Stomach smooth muscle (tissue), 2 donors: ENCODE measurements around the gene EPB41L5.
"Not testable (repeated sequence)": the region's sequence is repeated elsewhere in the genome, so short reads cannot be mapped to it uniquely, and the experiment has no call there.

Experiments used
- H3K27ac ChIP-seq: one replicate; pipeline ENCODE4 v1.7.0; 2013; ENCODE audit warnings: mild to moderate bottlenecking, low read length, inconsistent platforms
- H3K27me3 ChIP-seq, 2 donors: one replicate each; pipeline ENCODE4 v1.7.0; 2013; ENCODE audit warnings: low read length in 2 of 2; ENCODE audit not compliant: insufficient read depth in 2 of 2, control insufficient read depth in 1 of 2
- H3K36me3 ChIP-seq, 2 donors: one replicate each; pipeline ENCODE4 v1.7.0; 2013; ENCODE audit warnings: low read length in 2 of 2; ENCODE audit not compliant: control insufficient read depth in 2 of 2, insufficient read depth in 2 of 2
- H3K4me1 ChIP-seq: one replicate; pipeline ENCODE4 v1.7.0; 2013; ENCODE audit warnings: low read length; ENCODE audit not compliant: control insufficient read depth, insufficient read depth
- H3K4me3 ChIP-seq, 2 donors: one replicate each; pipeline ENCODE4 v1.7.0; 2013; ENCODE audit warnings: low read length in 2 of 2
- H3K9ac ChIP-seq, 2 donors: one replicate each; pipeline ENCODE4 v1.7.0; 2013; ENCODE audit warnings: low read length in 2 of 2, mild to moderate bottlenecking in 1 of 2
- H3K9me3 ChIP-seq, 2 donors: one replicate each; pipeline ENCODE4 v1.7.0; 2013; ENCODE audit warnings: low read length in 2 of 2; ENCODE audit not compliant: control insufficient read depth in 2 of 2
- donor health status: healthy.
- donor health status: Pancreatic carcinoma.

EPB41L5 gene

DNA sequence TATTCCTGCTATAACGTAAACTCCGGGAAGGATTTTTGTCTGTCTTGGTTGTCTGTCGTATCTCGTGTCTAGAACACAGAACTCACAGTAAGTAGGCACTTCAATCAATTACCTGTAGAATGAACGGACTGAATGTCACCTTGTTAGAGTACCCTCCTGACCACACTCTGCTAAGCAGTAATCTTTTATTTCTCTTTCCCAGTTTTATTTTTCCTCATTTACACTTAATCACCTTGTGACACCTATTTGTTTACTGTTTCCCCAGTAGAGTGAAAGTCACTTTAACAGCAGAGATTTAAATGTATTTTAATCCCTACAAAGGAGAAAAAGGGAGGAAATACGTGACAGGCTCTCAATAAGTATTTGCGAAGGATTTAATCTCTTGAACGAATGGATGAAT lies 514 bp upstream of the EPB41L5 start:
- Histone ChIP-seq H3K27me3 (no peaks in the 10 kb centered on the region), H3K4me1 (peaks cover 6% of the 10 kb centered on the region), H3K4me3 (peak overlapping the region; percentile 86), H3K9ac (peak overlapping the region; percentile 58 to 81), H3K36me3 (no peaks in the 10 kb centered on the region), H3K27ac (peak overlapping the region; percentile 71), H3K9me3 (no peaks in the 10 kb centered on the region)

- H3K36me3 ChIP-seq: no peaks in the 10 kb centered on the region
- peak overlapping the region; percentile 81 to 86 for H3K9ac ChIP-seq
- H3K9me3 ChIP-seq: no peaks in the 10 kb centered on the region
- H3K27me3 ChIP-seq: no peaks in the 10 kb centered on the region
- H3K4me3 ChIP-seq: peak overlapping the region; percentile 86
- H3K27ac ChIP-seq: peak overlapping the region; percentile 71
- peaks cover 6% of the 10 kb centered on the region for H3K4me1 ChIP-seq
These were observed 833 bp downstream of the EPB41L5 start for GRCh38 chr2:120013597-120014223.

DNA sequence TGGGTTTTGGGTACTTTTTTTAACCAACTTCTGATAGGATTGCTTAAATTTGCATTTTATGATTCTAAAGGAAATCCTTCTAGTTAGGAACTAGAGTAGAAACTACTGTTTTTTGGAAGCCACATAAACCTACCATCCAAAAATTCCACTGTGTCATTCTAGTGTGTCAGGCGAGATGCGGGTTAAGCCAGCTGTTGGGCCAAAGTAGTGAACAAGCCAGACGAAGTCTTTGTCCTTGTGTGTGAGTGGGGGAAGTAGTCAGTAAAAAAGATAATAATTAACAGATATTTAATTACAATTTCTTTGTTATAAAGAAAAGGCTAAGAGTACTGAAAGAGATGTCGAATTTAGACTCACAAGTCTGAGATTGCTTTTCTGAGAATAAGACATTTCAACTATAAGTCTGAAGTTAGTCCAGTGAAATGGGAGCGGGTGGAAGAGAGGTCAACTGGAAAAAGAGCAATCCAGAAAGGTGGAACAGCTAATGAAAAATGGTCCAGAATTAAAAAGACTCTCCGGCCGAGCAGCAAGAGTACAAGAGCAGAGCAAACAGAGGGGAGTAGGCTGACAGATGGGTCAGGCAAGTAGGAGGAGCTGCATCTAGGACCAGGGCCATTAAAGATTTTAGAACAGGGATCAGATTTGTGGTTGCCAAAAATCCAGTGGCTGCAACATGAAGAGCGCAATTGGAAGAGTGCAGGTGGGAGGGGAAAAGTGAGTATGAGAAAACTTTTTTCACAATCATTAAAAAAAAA lies 1.5 kb downstream of the EPB41L5 start:
- no peaks in the 10 kb centered on the region for H3K9me3 ChIP-seq
- peak overlapping the region in 1 of 2 donors; percentile 86 for H3K4me3 ChIP-seq
- no peak overlapping the region for H3K27ac ChIP-seq
- H3K36me3 ChIP-seq: no peaks in the 10 kb centered on the region
- no peaks in the 10 kb centered on the region for H3K27me3 ChIP-seq
- no peak overlapping the region for H3K9ac ChIP-seq
- H3K4me1 ChIP-seq: peaks cover 6% of the 10 kb centered on the region

GRCh38 chr2:120016800-120017199 lies 3.9 kb downstream of the EPB41L5 start:
- Histone ChIP-seq H3K27ac (no peak overlapping the region), H3K4me1 (peaks cover 6% of the 10 kb centered on the region), H3K9ac (no peak overlapping the region), H3K27me3 (no peaks in the 10 kb centered on the region), H3K36me3 (no peaks in the 10 kb centered on the region), H3K4me3 (no peak overlapping the region), H3K9me3 (no peaks in the 10 kb centered on the region)

DNA sequence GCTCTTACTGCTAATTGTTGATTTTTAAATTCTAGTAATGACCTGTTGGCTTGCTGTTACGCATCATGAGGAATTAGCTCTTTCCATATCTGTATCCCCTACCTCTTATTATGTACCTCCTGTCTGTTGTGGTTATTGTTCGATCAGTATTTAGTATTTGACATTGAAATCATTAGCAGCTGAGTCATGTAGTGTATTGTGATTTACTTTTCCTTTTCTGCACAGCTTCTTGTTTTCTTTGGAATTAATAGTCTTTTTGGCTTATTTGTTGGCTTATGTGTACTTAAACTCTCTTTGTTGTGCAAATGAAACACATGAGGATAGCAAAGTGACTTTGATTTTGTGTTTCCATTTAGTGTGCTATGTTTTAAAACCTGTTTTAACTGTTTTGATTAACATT lies 4.3 kb downstream of the EPB41L5 start:
- Histone ChIP-seq H3K9ac (no peak overlapping the region), H3K4me3 (no peak overlapping the region), H3K36me3 (no peaks in the 10 kb centered on the region), H3K27me3 (no peaks in the 10 kb centered on the region), H3K4me1 (peaks cover 2% of the 10 kb centered on the region), H3K9me3 (no peaks in the 10 kb centered on the region), H3K27ac (no peak overlapping the region)

DNA sequence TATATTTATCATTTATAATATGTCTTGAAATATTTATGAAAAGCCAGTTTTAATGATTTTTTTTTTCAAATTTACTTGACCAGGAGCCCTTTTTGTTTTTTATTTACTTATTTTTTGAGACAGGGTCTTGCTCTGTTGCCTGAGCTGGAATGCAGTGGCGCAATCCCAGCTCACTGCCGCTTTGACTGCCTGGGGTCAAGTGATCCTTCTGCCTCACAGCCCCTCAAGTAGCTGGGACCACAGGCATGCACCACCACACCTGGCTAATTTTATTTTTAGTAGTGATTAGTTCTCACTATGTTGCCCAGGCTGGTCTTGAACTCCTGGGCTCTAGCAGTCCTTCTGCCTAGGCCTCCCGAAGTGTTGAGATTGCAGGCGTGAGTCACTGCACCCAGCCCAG lies 5.7 kb downstream of the EPB41L5 start:
- H3K27me3 ChIP-seq: no peaks in the 10 kb centered on the region
- H3K4me1 ChIP-seq: no peaks in the 10 kb centered on the region
- H3K27ac ChIP-seq: no peak overlapping the region
- H3K36me3 ChIP-seq: no peaks in the 10 kb centered on the region
- no peak overlapping the region for H3K9ac ChIP-seq
- no peak overlapping the region for H3K4me3 ChIP-seq
- no peaks in the 10 kb centered on the region for H3K9me3 ChIP-seq

- H3K4me1 ChIP-seq: no peaks in the 10 kb centered on the region
- no peaks in the 10 kb centered on the region for H3K27me3 ChIP-seq
- H3K36me3 ChIP-seq: no peaks in the 10 kb centered on the region
- H3K9ac ChIP-seq: no peak overlapping the region
- no peak overlapping the region for H3K4me3 ChIP-seq
- no peaks in the 10 kb centered on the region for H3K9me3 ChIP-seq
- H3K27ac ChIP-seq: no peak overlapping the region
These were observed 7.7 kb downstream of the EPB41L5 start for GRCh38 chr2:120020554-120020953.

DNA sequence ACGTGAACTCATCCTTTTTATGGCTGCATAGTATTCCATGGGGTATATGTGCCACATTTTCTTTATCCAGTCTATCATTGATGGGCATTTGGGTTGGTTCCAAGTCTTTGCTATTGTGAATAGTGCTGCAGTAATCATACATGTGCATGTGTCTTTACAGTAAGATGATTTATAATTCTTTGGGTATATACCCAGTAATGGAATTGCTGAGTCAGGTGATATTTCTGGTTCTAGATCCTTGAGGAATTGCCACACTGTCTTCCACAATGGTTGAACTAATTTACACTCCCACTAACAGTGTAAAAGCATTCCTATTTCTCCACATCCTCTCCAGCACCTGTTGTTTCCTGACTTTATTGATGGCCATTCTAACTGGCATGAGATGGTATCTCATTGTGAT lies 9.6 kb downstream of the EPB41L5 start:
- not testable (repeated sequence) for H3K9ac ChIP-seq, H3K4me3 ChIP-seq, H3K27me3 ChIP-seq, H3K9me3 ChIP-seq, H3K27ac ChIP-seq, H3K36me3 ChIP-seq, H3K4me1 ChIP-seq

GRCh38 chr2:120026890-120027289 lies 14.0 kb downstream of the EPB41L5 start:
- no peak overlapping the region for H3K4me3 ChIP-seq
- H3K27me3 ChIP-seq: no peaks in the 10 kb centered on the region
- H3K27ac ChIP-seq: no peak overlapping the region
- no peak overlapping the region for H3K9ac ChIP-seq
- H3K4me1 ChIP-seq: no peaks in the 10 kb centered on the region
- no peaks in the 10 kb centered on the region for H3K9me3 ChIP-seq
- peaks cover 0 to 2% of the 10 kb centered on the region in 2 donors for H3K36me3 ChIP-seq

GRCh38 chr2:120028795-120029194 lies 15.9 kb downstream of the EPB41L5 start:
- Histone ChIP-seq H3K4me3 (no peak overlapping the region), H3K27me3 (no peaks in the 10 kb centered on the region), H3K4me1 (no peaks in the 10 kb centered on the region)

More at GRCh38 chr2:120028795-120029194, 15.9 kb downstream of the EPB41L5 start:
- H3K27ac ChIP-seq: no peak overlapping the region
- H3K9ac ChIP-seq: no peak overlapping the region
- H3K36me3 ChIP-seq: peaks cover 0 to 2% of the 10 kb centered on the region in 2 donors
- no peaks in the 10 kb centered on the region for H3K9me3 ChIP-seq
